Measurements from ENCODE around the gene LMF1. TPM values are rescaled to one million over a fixed set of nuclear protein-coding genes. Genes with fewer than 3 reads are reported as not detected.

LMF1 gene
- total and polyA plus RNA-seq, 3 donors from 2014 or later: 12.5 to 83.4 (median 66.6) TPM

- no peak overlapping the region for H3K4me3 ChIP-seq
- H3K4me1 ChIP-seq: no peaks in the 10 kb centered on the region
- intact Hi-C loops (cut with DNase I; ENCODE audit: low total_unique reads): no loop called here
- 71 to 78% methylated on average over 9 to 21 of the region's 27 CpGs for WGBS, 2 donors
- TF ChIP-seq CTCF (IDR thresholded peaks at IDR 0.05): no peak
- no peak for TF ChIP-seq POLR2A (IDR thresholded peaks at IDR 0.05)
- no peaks in the 10 kb centered on the region for H3K9me3 ChIP-seq
- H3K27ac ChIP-seq: no peak overlapping the region
- DNase-seq: no peak
- no peaks in the 10 kb centered on the region for H3K36me3 ChIP-seq (ENCODE audit: low read depth, missing control alignments)
- no peaks in the 10 kb centered on the region for H3K27me3 ChIP-seq
Observed at GRCh38 chr16:831571-832413, 139.0 kb downstream of the LMF1 start.

DNA sequence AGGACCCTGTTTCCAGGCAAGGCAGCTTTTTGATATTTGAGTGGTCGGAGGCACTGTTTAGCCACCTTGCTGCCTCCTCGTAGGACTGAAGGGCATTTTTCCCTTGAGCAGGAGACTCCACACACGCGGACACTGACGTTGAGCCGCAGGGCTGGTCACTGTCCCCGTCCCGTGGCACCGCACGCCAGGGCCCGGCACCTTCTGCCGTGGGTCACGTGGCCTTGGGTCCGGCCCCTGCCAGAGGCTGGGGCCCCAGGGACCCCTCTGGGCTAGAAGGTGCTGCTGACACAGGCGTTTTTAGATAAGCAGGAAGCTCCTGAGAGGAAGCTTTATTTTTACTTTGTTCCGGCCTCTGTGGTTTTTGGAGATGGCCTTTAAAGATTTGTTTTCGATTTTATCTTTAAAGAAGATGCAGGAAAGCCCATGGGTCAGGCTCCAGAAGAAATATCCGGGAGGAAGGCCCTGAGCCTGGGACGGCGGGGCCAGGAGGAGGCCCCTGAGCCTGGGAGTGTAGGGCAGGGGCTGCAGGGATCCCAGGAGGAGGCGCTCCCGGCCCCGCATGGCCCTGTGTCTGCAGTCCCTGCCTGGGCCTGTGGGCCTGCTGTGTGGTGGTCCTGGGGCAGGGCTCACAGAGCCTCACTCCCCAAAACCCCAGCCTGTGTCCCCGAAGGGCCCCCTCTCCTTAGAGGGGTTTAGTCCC lies 139.8 kb downstream of the LMF1 start:
- intact Hi-C loops (cut with DNase I; ENCODE audit: low total_unique reads): no loop called here

GRCh38 chr16:830107-830870 lies 140.5 kb downstream of the LMF1 start:
- WGBS, 2 donors: 90 to 94% methylated on average over 30 to 43 of the region's 43 CpGs
- TF ChIP-seq POLR2A (IDR thresholded peaks at IDR 0.05) (no peak), CTCF (IDR thresholded peaks at IDR 0.05) (no peak)
- intact Hi-C loops (cut with DNase I; ENCODE audit: low total_unique reads): no loop called here
- H3K4me3 ChIP-seq: no peak overlapping the region
- no peak for DNase-seq
- peaks cover 4% of the 10 kb centered on the region for H3K4me1 ChIP-seq
- no peak overlapping the region for H3K27ac ChIP-seq
- no peaks in the 10 kb centered on the region for H3K9me3 ChIP-seq
- H3K36me3 ChIP-seq (ENCODE audit: low read depth, missing control alignments): no peaks in the 10 kb centered on the region
- H3K27me3 ChIP-seq: no peaks in the 10 kb centered on the region

More for the DNA sequence above, 139.8 kb downstream of the LMF1 start:
- no peak overlapping the region for H3K4me3 ChIP-seq
- no peaks in the 10 kb centered on the region for H3K36me3 ChIP-seq (ENCODE audit: low read depth, missing control alignments)
- TF ChIP-seq POLR2A (IDR thresholded peaks at IDR 0.05): no peak
- TF ChIP-seq CTCF (IDR thresholded peaks at IDR 0.05): no peak
- WGBS, 2 donors: 74 to 78% methylated on average over 14 to 24 of the region's 24 CpGs
- no peak for DNase-seq
- no peak overlapping the region for H3K27ac ChIP-seq
- H3K4me1 ChIP-seq: no peaks in the 10 kb centered on the region
- H3K9me3 ChIP-seq: no peaks in the 10 kb centered on the region
- no peaks in the 10 kb centered on the region for H3K27me3 ChIP-seq

DNA sequence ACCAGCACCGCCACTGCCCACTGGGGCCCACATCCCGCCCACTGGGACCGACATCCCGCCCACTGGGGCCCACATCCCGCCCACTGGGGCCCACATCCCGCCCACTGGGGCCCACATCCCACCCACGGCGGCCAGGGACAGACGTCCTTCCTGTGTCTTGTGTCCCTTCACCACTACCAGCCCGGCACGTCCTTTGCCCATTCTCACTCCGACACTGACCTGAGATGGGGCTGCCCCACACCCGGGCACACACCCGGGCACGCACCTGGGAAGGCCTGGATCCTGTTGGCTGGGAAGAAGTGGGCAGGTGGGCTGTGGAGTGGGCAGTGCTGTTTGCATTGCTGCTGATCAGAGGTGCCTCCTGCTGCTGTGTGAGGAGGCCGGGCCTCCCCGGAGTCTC lies 141.9 kb downstream of the LMF1 start:
- no peak for DNase-seq
- intact Hi-C loops (cut with DNase I; ENCODE audit: low total_unique reads): no loop called here
- Histone ChIP-seq H3K4me3 (no peak overlapping the region), H3K36me3 (ENCODE audit: low read depth, missing control alignments) (no peaks in the 10 kb centered on the region), H3K27me3 (no peaks in the 10 kb centered on the region), H3K27ac (no peak overlapping the region), H3K9me3 (no peaks in the 10 kb centered on the region), H3K4me1 (peaks cover 10% of the 10 kb centered on the region)
- no peak for TF ChIP-seq CTCF (IDR thresholded peaks at IDR 0.05)
- TF ChIP-seq POLR2A (IDR thresholded peaks at IDR 0.05): no peak
- 88 to 92% methylated on average over 9 to 17 of the region's 17 CpGs for WGBS, 2 donors
